ENCODE measurements around the gene PSTPIP1.

PSTPIP1 gene

DNA sequence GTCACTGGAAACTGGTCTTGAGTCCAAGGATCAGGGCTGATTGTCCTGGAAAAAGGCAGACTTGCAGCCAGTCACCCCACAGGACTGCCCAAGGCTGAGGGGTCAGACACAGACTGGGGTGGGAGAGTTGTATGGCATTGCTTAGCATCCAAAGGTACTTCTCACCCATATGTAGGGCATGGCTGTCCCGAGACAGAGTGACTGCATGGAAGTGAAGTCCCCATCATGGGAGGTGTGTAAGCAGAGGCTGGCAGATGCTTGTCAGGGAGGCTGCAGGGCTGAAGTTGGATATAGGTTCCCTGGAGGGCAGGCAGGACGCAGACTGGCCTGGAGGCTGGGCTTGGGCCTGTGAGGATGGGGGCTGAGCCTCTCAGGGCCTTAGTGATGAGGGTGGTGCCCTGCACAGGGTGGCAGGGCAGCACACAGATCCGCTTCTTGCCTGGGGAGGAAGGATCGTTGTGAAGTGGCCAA, 31.1 kb downstream of the PSTPIP1 start:
- H3K9me3 Mint-ChIP-seq = no peaks in the 10 kb centered on the region

GRCh38 chr15:77026501-77027110, 31.7 kb downstream of the PSTPIP1 start:
- TF ChIP-seq, protein P1, sequence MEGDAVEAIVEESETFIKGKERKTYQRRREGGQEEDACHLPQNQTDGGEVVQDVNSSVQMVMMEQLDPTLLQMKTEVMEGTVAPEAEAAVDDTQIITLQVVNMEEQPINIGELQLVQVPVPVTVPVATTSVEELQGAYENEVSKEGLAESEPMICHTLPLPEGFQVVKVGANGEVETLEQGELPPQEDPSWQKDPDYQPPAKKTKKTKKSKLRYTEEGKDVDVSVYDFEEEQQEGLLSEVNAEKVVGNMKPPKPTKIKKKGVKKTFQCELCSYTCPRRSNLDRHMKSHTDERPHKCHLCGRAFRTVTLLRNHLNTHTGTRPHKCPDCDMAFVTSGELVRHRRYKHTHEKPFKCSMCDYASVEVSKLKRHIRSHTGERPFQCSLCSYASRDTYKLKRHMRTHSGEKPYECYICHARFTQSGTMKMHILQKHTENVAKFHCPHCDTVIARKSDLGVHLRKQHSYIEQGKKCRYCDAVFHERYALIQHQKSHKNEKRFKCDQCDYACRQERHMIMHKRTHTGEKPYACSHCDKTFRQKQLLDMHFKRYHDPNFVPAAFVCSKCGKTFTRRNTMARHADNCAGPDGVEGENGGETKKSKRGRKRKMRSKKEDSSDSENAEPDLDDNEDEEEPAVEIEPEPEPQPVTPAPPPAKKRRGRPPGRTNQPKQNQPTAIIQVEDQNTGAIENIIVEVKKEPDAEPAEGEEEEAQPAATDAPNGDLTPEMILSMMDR (IDR thresholded peaks at IDR 0.05; ENCODE audit: unreplicated experiment in 3 of 3) = no peak
- Mint-ChIP-seq H3K36me3 (ENCODE audit: low read depth) (no peaks in the 10 kb centered on the region), H3K9me3 (no peaks in the 10 kb centered on the region), H3K4me3 (no peak overlapping the region), H3K27me3 (ENCODE audit: low read depth) (peaks cover 13% of the 10 kb centered on the region), H3K4me1 (no peaks in the 10 kb centered on the region), H3K27ac (no peak overlapping the region)

More for the DNA sequence above, 31.1 kb downstream of the PSTPIP1 start:
- Mint-ChIP-seq H3K36me3 (ENCODE audit: low read depth) (no peaks in the 10 kb centered on the region), H3K27me3 (ENCODE audit: low read depth) (peaks cover 13% of the 10 kb centered on the region), H3K4me3 (no peak overlapping the region), H3K27ac (no peak overlapping the region), H3K4me1 (no peaks in the 10 kb centered on the region)
- TF ChIP-seq, protein P1 (IDR thresholded peaks at IDR 0.05; ENCODE audit: unreplicated experiment in 3 of 3) = no peak

DNA sequence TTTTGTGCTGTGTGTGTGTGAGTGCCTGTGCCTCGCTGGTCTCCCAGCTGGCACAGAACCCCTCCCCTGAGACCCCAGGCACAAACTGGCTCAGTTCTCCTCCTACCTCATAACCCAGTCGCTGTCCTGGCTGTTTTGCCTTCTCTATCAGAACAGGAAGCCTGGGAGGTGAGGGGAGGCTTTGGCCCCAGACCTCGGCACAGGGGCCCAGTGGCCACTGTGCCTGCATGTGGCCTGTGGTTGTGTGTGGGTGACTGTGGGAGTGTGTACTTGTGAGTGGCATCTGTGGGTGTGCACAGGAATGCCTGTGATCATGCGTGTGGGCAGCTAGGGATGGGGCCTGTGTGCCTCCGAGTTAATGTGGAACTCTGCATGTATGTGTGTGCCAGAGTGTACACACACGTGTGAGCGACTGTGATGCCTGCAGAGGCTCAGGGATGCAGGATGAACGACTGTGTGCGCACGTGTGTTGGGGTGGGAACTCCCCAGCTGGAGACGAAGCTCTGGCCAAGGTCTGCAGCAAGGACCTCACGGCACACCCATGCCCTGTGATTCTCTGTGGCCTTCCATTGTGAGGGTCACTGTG, 32.3 kb downstream of the PSTPIP1 start:
- TF ChIP-seq, protein P1 (IDR thresholded peaks at IDR 0.05; ENCODE audit: unreplicated experiment in 3 of 3) = no peak
- Mint-ChIP-seq H3K27me3 (ENCODE audit: low read depth) (peaks cover 10% of the 10 kb centered on the region), H3K27ac (no peak overlapping the region), H3K4me1 (no peaks in the 10 kb centered on the region), H3K9me3 (no peaks in the 10 kb centered on the region), H3K36me3 (ENCODE audit: low read depth) (no peaks in the 10 kb centered on the region), H3K4me3 (no peak overlapping the region)

- Mint-ChIP-seq H3K9me3 (no peaks in the 10 kb centered on the region), H3K27me3 (ENCODE audit: low read depth) (peaks cover 9% of the 10 kb centered on the region), H3K27ac (no peak overlapping the region), H3K4me3 (no peak overlapping the region), H3K36me3 (ENCODE audit: low read depth) (no peaks in the 10 kb centered on the region), H3K4me1 (no peaks in the 10 kb centered on the region)
- TF ChIP-seq, protein P1 (IDR thresholded peaks at IDR 0.05; ENCODE audit: unreplicated experiment in 3 of 3) = no peak
These were observed 32.9 kb downstream of the PSTPIP1 start for GRCh38 chr15:77027697-77028450.

GRCh38 chr15:77028451-77029165, 33.7 kb downstream of the PSTPIP1 start:
- no peaks in the 10 kb centered on the region for H3K4me1 Mint-ChIP-seq
- peaks cover 9% of the 10 kb centered on the region for H3K27me3 Mint-ChIP-seq (ENCODE audit: low read depth)

More at GRCh38 chr15:77028451-77029165, 33.7 kb downstream of the PSTPIP1 start:
- Mint-ChIP-seq H3K4me3 (no peak overlapping the region), H3K36me3 (ENCODE audit: low read depth) (no peaks in the 10 kb centered on the region), H3K9me3 (no peaks in the 10 kb centered on the region), H3K27ac (no peak overlapping the region)
- TF ChIP-seq, protein P1 (IDR thresholded peaks at IDR 0.05; ENCODE audit: unreplicated experiment in 3 of 3) = no peak
